Type B pancreatic cell (in vitro differentiated cells): Measurements from ENCODE around the gene NEU4. TPM values are rescaled to one million over a fixed set of nuclear protein-coding genes. Genes with fewer than 3 reads are reported as not detected.
A peak's percentile ranks its signal among the peaks of the same experiment; 100 is the strongest.
"Not testable (repeated sequence)": the region's sequence is repeated elsewhere in the genome, so short reads cannot be mapped to it uniquely, and the experiment has no call there.

Experiments
- DNase-seq: peaks from one replicate; pipeline ENCODE4 v3.0.0; 2021; ENCODE audit warnings: mixed read lengths; ENCODE audit not compliant: unreplicated experiment; ENCODE audit errors: extremely low spot score
- H3K27ac Mint-ChIP-seq: 2 replicates; pipeline ENCODE4 v1.8.0; 2021; ENCODE audit warnings: mild to moderate bottlenecking, mixed read lengths
- H3K27me3 Mint-ChIP-seq: 2 replicates; pipeline ENCODE4 v1.8.0; 2021; ENCODE audit warnings: mixed read lengths
- H3K36me3 Mint-ChIP-seq: 2 replicates; pipeline ENCODE4 v1.8.0; 2021; ENCODE audit warnings: mixed read lengths
- H3K4me1 Mint-ChIP-seq: one replicate; pipeline ENCODE4 v1.8.0; 2021; ENCODE audit warnings: mixed read lengths; ENCODE audit not compliant: unreplicated experiment
- H3K4me3 Mint-ChIP-seq: 2 replicates; pipeline ENCODE4 v1.8.0; 2021; ENCODE audit warnings: mild to moderate bottlenecking, mixed read lengths
- H3K9me3 Mint-ChIP-seq: 2 replicates; pipeline ENCODE4 v1.8.0; 2021; ENCODE audit warnings: mixed read lengths
- total RNA-seq: library from RNA; stranded (reverse); gene quantifications from 2 replicates; pipeline ENCODE4 v1.2.1, GENCODE V29; 2021; ENCODE audit warnings: low replicate concordance
- TF ChIP-seq, protein P1 (sequence below): fragments of 200-600 bp; sonication (generic); conservative IDR thresholded peaks from 2 replicates; pipeline ENCODE4 v1.5.0; 2021; ENCODE audit warnings: antibody characterized with exemption, mild to moderate bottlenecking

NEU4 gene
- total RNA-seq, 1 donor from 2014 or later: 0.51 TPM

DNA sequence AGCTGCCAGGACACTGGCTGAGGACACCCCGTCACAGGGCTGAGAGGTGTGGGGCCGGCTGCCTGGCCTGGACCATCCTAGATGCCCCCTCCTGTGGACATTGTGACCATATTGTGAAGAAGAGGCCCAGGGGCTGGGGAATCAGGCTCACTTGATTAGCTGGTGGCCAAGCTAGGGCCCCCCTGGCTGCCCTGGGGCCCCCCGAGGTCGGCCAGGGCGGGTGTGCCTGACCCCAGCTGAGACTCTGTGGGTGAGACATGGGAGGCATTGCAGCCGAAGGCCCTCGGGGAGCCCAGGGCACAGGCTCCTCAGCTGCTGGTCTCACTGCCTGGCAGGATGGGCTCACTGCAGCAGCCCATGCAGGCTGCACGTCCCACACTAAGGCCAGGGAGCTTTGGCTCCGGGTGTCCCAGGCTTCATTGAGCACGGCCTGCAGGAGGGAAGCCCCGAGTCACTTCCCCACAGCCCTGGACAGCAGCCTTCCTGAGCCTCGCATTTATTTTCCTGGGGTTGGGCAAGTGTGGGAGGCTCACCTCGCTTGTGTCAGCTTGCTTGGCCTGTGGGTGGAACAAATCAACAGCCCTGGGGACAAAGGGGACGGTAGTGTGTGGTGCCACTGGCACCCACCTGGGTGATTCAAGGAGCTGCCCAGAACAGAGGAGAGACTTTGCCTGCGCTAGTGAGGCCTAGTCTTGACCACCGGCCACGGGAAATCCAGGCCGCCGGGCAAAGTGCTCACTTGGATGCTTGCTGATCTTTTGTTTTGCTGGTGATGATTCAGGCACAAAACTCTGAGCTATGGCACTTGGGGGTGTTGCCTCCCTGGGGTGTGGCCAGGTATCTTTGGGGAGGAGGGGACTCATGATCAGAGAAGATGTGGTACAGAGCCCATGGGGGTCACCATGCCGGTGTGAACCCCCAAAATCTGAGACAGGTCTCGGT lies 31.0 kb upstream of the NEU4 start:
- TF ChIP-seq, protein P1, sequence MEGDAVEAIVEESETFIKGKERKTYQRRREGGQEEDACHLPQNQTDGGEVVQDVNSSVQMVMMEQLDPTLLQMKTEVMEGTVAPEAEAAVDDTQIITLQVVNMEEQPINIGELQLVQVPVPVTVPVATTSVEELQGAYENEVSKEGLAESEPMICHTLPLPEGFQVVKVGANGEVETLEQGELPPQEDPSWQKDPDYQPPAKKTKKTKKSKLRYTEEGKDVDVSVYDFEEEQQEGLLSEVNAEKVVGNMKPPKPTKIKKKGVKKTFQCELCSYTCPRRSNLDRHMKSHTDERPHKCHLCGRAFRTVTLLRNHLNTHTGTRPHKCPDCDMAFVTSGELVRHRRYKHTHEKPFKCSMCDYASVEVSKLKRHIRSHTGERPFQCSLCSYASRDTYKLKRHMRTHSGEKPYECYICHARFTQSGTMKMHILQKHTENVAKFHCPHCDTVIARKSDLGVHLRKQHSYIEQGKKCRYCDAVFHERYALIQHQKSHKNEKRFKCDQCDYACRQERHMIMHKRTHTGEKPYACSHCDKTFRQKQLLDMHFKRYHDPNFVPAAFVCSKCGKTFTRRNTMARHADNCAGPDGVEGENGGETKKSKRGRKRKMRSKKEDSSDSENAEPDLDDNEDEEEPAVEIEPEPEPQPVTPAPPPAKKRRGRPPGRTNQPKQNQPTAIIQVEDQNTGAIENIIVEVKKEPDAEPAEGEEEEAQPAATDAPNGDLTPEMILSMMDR: no peak
- peaks cover 2% of the 10 kb centered on the region for H3K4me1 Mint-ChIP-seq
- H3K27ac Mint-ChIP-seq: no peak overlapping the region
- peak; percentile 63 for DNase-seq
- H3K4me3 Mint-ChIP-seq: no peak overlapping the region
- no peaks in the 10 kb centered on the region for H3K27me3 Mint-ChIP-seq
- no peaks in the 10 kb centered on the region for H3K36me3 Mint-ChIP-seq
- no peaks in the 10 kb centered on the region for H3K9me3 Mint-ChIP-seq

DNA sequence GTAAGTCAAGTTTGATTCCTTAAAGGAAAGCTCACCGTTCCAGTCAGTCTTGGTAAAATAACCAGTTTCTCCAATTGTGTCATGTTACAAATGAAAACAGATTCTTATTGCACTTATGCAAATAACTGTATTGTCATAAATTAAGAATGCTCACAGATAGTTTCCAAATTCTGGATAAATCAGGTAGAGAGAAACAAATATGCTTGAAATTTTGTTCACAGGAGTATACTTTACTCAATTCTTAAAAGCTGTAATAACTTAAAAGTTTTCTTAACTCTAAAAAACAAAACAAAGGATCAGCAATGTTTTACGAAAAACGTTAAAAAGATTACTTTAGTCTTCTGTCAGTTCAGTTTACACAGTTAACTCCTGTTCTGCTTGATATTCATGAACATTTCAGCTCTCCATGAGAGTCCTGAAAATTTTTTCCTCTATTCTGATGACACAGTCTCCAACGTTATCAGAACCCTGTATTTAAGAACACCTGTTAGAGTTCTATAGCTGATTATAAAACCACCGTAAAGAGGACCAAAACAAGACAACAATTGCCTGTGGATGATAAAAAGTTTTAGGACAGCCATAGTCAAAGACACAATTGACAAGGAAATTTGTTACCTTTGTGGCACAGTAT lies 27.9 kb upstream of the NEU4 start:
- H3K4me3 Mint-ChIP-seq: no peak overlapping the region
- no peaks in the 10 kb centered on the region for H3K36me3 Mint-ChIP-seq
- no peak for DNase-seq
- TF ChIP-seq, protein P1: no peak
- no peaks in the 10 kb centered on the region for H3K9me3 Mint-ChIP-seq
- no peak overlapping the region for H3K27ac Mint-ChIP-seq
- no peaks in the 10 kb centered on the region for H3K4me1 Mint-ChIP-seq
- H3K27me3 Mint-ChIP-seq: no peaks in the 10 kb centered on the region

DNA sequence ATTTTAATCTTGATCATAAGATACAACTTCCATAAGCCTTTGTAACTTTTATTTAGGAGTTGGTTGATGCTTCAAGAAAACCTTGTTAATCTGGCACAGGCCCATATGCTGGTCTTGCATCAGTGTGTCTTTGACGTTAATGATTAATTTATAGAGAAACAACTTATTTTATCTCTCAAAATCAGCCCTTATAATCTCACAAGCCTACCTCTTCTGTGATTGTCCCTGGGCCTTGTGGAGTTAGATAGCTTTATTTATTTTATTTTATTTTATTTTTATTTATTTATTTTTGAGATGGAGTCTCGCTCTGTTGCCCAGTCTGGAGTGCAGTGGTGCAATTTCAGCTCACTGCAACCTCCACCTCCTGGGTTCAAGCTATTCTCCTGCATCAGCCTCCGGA lies 26.9 kb upstream of the NEU4 start:
- DNase-seq, H3K4me1 Mint-ChIP-seq, H3K27me3 Mint-ChIP-seq, H3K9me3 Mint-ChIP-seq, H3K4me3 Mint-ChIP-seq, H3K36me3 Mint-ChIP-seq, H3K27ac Mint-ChIP-seq: not testable (repeated sequence)

DNA sequence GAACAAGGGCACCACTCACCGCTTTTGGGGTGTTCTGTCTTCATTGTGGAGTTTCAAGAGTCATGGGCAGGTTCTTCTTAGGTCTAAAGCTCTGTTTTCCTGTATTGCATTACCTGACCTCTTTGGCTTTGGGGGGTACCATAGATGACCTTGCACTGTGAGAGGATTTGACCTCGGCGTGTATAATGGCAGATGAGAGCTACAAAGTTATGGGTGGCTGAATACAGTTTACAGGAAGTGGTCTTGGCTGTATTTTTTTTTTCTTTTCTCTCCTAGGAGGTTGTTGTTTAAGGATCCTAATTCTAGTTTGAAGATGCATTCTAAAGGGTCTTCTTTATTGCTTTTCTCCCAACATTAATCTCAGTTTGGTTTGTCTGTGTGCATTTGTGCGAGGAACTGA lies 20.9 kb upstream of the NEU4 start:
- TF ChIP-seq, protein P1: no peak
- Mint-ChIP-seq H3K27me3 (no peaks in the 10 kb centered on the region), H3K4me1 (no peaks in the 10 kb centered on the region), H3K9me3 (peaks cover 12% of the 10 kb centered on the region), H3K4me3 (no peak overlapping the region), H3K36me3 (no peaks in the 10 kb centered on the region), H3K27ac (no peak overlapping the region)
- no peak for DNase-seq

DNA sequence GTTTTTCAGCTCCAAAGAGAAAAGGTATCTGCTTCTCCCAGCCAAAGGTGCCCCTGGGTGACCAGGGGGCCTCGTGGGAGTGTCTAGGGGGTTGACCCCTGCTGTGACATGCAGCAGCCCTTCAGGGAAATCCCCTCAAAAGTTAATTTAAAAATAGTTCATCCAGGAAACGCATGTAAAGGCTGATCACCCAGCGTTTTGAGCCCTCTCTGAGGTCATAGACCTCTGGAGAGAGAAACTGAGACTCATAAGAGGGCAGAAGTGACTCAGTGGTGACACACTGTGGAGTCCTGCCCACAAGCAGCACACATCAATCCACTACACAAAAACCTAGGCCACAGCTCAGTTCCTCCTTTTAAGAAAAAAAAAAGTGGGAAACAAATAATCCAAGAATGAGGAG lies 20.4 kb upstream of the NEU4 start:
- H3K4me1 Mint-ChIP-seq: no peaks in the 10 kb centered on the region

DNA sequence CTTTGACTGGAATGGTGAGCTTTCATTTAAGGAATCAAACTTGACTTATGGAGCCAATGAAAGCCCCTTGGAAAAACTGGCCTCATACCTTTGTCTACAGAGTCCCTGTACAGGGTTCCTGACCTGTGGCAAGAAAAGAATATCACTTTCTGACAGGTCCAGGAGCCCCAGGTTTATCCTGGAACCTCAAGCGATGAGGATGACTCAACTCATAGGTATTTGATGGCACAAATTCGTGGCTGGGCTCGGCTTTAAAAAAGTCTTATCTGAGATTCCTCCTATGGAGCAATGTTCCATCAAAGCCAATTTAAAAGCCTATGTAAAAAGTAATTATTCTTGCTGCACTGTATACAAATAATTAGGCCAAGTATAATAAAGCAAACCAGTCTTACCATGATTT lies 17.6 kb upstream of the NEU4 start:
- H3K9me3 Mint-ChIP-seq: peaks cover 12% of the 10 kb centered on the region
- DNase-seq, H3K36me3 Mint-ChIP-seq, H3K27me3 Mint-ChIP-seq, H3K4me3 Mint-ChIP-seq, H3K27ac Mint-ChIP-seq, H3K4me1 Mint-ChIP-seq: not testable (repeated sequence)

More for the DNA sequence above, 20.4 kb upstream of the NEU4 start:
- TF ChIP-seq, protein P1: no peak
- Mint-ChIP-seq H3K36me3 (peaks cover 3% of the 10 kb centered on the region), H3K27ac (no peak overlapping the region), H3K9me3 (peaks cover 12% of the 10 kb centered on the region), H3K4me3 (no peak overlapping the region), H3K27me3 (peaks cover 2% of the 10 kb centered on the region)
- DNase-seq: no peak
